Measurements from ENCODE around the gene SNF8. TPM values are rescaled to one million over a fixed set of nuclear protein-coding genes. Genes with fewer than 3 reads are reported as not detected.

SNF8 gene
- total and polyA plus RNA-seq, 7 donors: 69.7 to 188 (median 96.7) TPM

DNA sequence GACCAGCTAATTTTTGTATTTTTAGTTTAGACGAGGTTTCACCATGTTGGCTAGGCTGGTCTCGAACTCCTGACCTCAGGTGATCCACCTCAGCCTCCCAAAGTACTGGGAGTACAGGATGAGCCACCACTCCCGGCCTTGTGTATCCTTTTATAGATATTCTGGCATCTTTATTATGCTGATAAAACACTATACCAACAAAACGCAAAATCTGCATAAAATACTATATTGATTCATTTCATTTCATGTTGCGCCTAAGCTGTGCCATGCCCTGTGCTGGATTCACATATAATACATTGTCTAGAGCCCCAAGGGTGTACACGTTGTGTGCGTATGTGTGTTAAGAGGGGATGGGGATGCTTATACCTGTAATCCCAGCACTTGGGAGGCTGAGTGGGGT is 40.2 kb downstream of the SNF8 start:
- Histone ChIP-seq H3K36me3 (ENCODE audit: insufficient read depth in 1 of 2, low read depth in 1 of 2) (no peaks in the 10 kb centered on the region), H3K27me3 (ENCODE audit: insufficient read depth in 3 of 3, low read length in 2 of 3) (no peaks in the 10 kb centered on the region), H3K27ac (no peak overlapping the region), H3K9me3 (no peaks in the 10 kb centered on the region), H3K4me1 (peaks cover under 1% of the 10 kb centered on the region), H3K4me3 (no peak overlapping the region)
- 86 to 94% (median 88%) methylated on average over 7 of the region's 7 CpGs for WGBS, 3 donors
- ATAC-seq: no peak
- intact Hi-C loops (cut with DNase I): no loop called here
- DNase-seq: no peak
- TF ChIP-seq CTCF (IDR thresholded peaks at IDR 0.05): no peak

DNA sequence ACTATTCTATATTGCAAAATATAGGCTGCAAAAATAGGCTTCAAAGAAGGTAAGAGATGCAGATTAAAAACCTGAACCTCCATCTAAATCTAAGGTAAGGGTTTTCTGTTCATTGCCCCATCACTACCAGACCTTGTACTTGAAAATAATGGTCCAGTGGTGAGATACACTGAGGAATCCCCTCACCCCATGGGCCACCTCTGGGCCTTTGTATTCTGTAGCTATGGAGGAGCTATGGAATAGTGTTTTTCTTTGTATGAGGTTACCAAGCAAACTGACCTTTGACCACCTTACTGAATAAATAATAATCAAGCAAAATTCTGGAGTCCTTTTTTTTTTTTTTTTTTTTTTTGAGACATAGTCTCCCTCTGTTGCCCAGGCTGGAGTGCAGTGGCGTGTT is 41.2 kb downstream of the SNF8 start:
- ATAC-seq (no peak), DNase-seq (no peak)
- no peaks in the 10 kb centered on the region for H3K4me1 ChIP-seq
- H3K4me3 ChIP-seq: no peak overlapping the region
- 91 to 100% (median 100%) methylated on average over 1 of the region's 1 CpG for WGBS, 3 donors
- H3K27me3 ChIP-seq (ENCODE audit: insufficient read depth in 3 of 3, low read length in 2 of 3): no peaks in the 10 kb centered on the region
- no peaks in the 10 kb centered on the region for H3K9me3 ChIP-seq
- TF ChIP-seq CTCF (IDR thresholded peaks at IDR 0.05): no peak
- intact Hi-C loops (cut with DNase I): no loop called here
- H3K36me3 ChIP-seq (ENCODE audit: insufficient read depth in 1 of 2, low read depth in 1 of 2): peaks cover 0 to 2% of the 10 kb centered on the region in 2 donors
- H3K27ac ChIP-seq: no peak overlapping the region

- no peak for ATAC-seq
- H3K27me3 ChIP-seq (ENCODE audit: insufficient read depth in 3 of 3, low read length in 2 of 3): no peaks in the 10 kb centered on the region
- intact Hi-C loops (cut with DNase I): no loop called here
These were observed 43.4 kb downstream of the SNF8 start for GRCh38 chr17:48901241-48901640.

GRCh38 chr17:48894886-48895285 is 49.8 kb downstream of the SNF8 start:
- 80 to 86% (median 82%) methylated on average over 3 of the region's 3 CpGs for WGBS, 3 donors
- no peak for TF ChIP-seq CTCF (IDR thresholded peaks at IDR 0.05)

More at GRCh38 chr17:48901241-48901640, 43.4 kb downstream of the SNF8 start:
- Histone ChIP-seq H3K4me1 (no peaks in the 10 kb centered on the region), H3K27ac (no peak overlapping the region), H3K4me3 (no peak overlapping the region), H3K9me3 (no peaks in the 10 kb centered on the region), H3K36me3 (ENCODE audit: insufficient read depth in 1 of 2, low read depth in 1 of 2) (peaks cover 4 to 22% of the 10 kb centered on the region in 2 donors)
- no peak for TF ChIP-seq CTCF (IDR thresholded peaks at IDR 0.05)
- no peak for DNase-seq
- 53 to 75% (median 65%) methylated on average over 1 of the region's 1 CpG for WGBS, 3 donors

More at GRCh38 chr17:48894886-48895285, 49.8 kb downstream of the SNF8 start:
- H3K27me3 ChIP-seq (ENCODE audit: insufficient read depth in 3 of 3, low read length in 2 of 3): no peaks in the 10 kb centered on the region
- peaks cover 8% of the 10 kb centered on the region for H3K4me1 ChIP-seq
- intact Hi-C loops (cut with DNase I): no loop called here
- no peak for DNase-seq
- no peak overlapping the region for H3K4me3 ChIP-seq
- peaks cover 6 to 44% of the 10 kb centered on the region in 2 donors for H3K36me3 ChIP-seq (ENCODE audit: insufficient read depth in 1 of 2, low read depth in 1 of 2)
- no peak overlapping the region for H3K27ac ChIP-seq
- H3K9me3 ChIP-seq: no peaks in the 10 kb centered on the region
- no peak for ATAC-seq

All from psoas muscle (tissue), 8 donors.